Fibroblast of lung (primary cell): ENCODE data around the gene TEK. TPM values are rescaled to one million over a fixed set of nuclear protein-coding genes. Genes with fewer than 3 reads are reported as not detected.

ENCODE experiments used
- DNase-seq, 2 donors: peaks; one replicate each; pipeline versions ENCODE4 v3.0.0 to v3.0.0-alpha.2; 2010; ENCODE audit warnings: low read depth in 2 of 2
- H2AFZ ChIP-seq: 2 replicates; pipeline ENCODE4 v1.5.1; 2012; ENCODE audit warnings: low read length, control low read depth, inconsistent platforms
- H3K27ac ChIP-seq: 2 replicates; pipeline ENCODE4 v1.5.1; 2011; ENCODE audit warnings: low read length, control low read depth; ENCODE audit not compliant: insufficient read depth
- H3K27me3 ChIP-seq: 2 replicates; pipeline ENCODE4 v1.5.1; 2011; ENCODE audit warnings: mild to moderate bottlenecking, low read length; ENCODE audit not compliant: control insufficient read depth, insufficient read depth
- H3K36me3 ChIP-seq: 2 replicates; pipeline ENCODE4 v1.5.1; 2011; ENCODE audit warnings: low read length; ENCODE audit not compliant: control insufficient read depth, insufficient read depth
- H3K4me1 ChIP-seq: 2 replicates; pipeline ENCODE4 v1.5.1; 2011; ENCODE audit warnings: low read length; ENCODE audit not compliant: control insufficient read depth, insufficient read depth; ENCODE audit errors: extremely low read depth
- H3K4me2 ChIP-seq: 2 replicates; pipeline ENCODE4 v1.5.1; 2011; ENCODE audit warnings: low read length, control low read depth; ENCODE audit not compliant: insufficient read depth; ENCODE audit errors: extremely low read depth
- H3K4me3 ChIP-seq, 4 experiments: fragments of 200-600 bp in 1 of 4; sonication (generic) in 1 of 4; replicated peaks in 1 of 4; 2 replicates each; pipeline ENCODE4 v1.5.1; 2011 to 2016; ENCODE audit warnings: low read length in 4 of 4, low read depth in 3 of 4, mild to moderate bottlenecking in 3 of 4, control low read depth in 2 of 4, inconsistent platforms in 1 of 4, mixed read lengths in 1 of 4; ENCODE audit not compliant: insufficient read depth in 1 of 4; ENCODE audit errors: control extremely low read depth in 1 of 4
- H3K79me2 ChIP-seq: 2 replicates; pipeline ENCODE4 v1.5.1; 2012; ENCODE audit warnings: mild to moderate bottlenecking, low read length, inconsistent platforms; ENCODE audit not compliant: control insufficient read depth, insufficient read depth
- H3K9ac ChIP-seq: 2 replicates; pipeline ENCODE4 v1.5.1; 2011; ENCODE audit warnings: mild to moderate bottlenecking, low read length, control low read depth; ENCODE audit not compliant: insufficient read depth
- H3K9me3 ChIP-seq: 2 replicates; pipeline ENCODE4 v1.5.1; 2012; ENCODE audit warnings: low read depth, low read length; ENCODE audit not compliant: control insufficient read depth, insufficient read depth
- H4K20me1 ChIP-seq: 2 replicates; pipeline ENCODE4 v1.5.1; 2011; ENCODE audit warnings: low read length; ENCODE audit not compliant: control insufficient read depth, insufficient read depth; ENCODE audit errors: extremely low read depth
- EZH2 ChIP-seq: IDR thresholded peaks from 2 replicates; pipeline ENCODE4 v1.5.1; 2012; ENCODE audit warnings: low read length, control low read depth, mild to moderate bottlenecking; ENCODE audit errors: missing control alignments
- polyA plus RNA-seq, 2 donors: library from polyadenylated mRNA; depleted of rRNA in 1 of 2; stranded (reverse) in 1 of 2; unstranded in 1 of 2; fragments of >200 nt; gene quantifications; 2 replicates each; pipeline ENCODE4 v1.2.1, GENCODE V29; 2011 to 2012; ENCODE audit warnings: missing spikeins in 1 of 2
- total RNA-seq: library from RNA; depleted of rRNA; stranded (reverse); fragments of >200 nt; gene quantifications from 2 replicates; pipeline ENCODE4 v1.2.1, GENCODE V29; 2014
- TF ChIP-seq, protein P1 (sequence below), 2 donors: IDR thresholded peaks in 1 of 2; conservative IDR thresholded peaks in 1 of 2; 1 replicate in 1 of 2; 2 replicates in 1 of 2; pipeline ENCODE4 v1.5.1; 2011 to 2012; ENCODE audit warnings: low read length in 2 of 2, control low read depth in 1 of 2, inconsistent platforms in 1 of 2, low read depth in 1 of 2, mild to moderate bottlenecking in 1 of 2

The TEK gene
- total and polyA plus RNA-seq, 2 donors (not counting 1 experiment from before 2014, with no cell fraction given), result 0.77 to 1.8 TPM

DNA sequence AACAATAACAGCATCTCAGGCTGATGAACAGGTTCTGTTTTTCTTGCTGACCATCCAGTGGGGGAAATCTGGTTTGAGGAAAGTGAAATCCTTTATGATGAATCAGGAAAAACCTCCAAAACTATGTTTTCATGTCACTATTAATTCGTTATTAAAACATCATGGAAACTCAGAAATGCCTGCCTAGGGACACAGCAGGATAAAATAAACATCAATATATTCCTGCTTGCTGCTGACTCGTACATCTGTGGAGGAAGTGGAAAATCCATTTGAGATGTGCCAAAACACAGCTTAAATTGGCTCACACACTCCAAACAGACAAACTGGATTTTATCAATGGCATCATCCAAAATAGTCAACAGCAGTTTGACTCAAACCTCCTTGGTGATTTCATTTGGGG is 53.0 kb downstream of the TEK start:
- DNase-seq, result peak; percentile 69 to 71
- no peaks in the 10 kb centered on the region for H4K20me1 ChIP-seq
- H3K27ac ChIP-seq, result no peak overlapping the region
- no peak overlapping the region for H3K9ac ChIP-seq
- H3K4me3 ChIP-seq, result no peak overlapping the region
- H3K4me1 ChIP-seq, result no peaks in the 10 kb centered on the region
- no peak overlapping the region for H3K4me2 ChIP-seq
- H3K79me2 ChIP-seq, result no peaks in the 10 kb centered on the region
- H3K9me3 ChIP-seq, result no peaks in the 10 kb centered on the region
- H3K27me3 ChIP-seq, result no peaks in the 10 kb centered on the region
- no peak for TF ChIP-seq EZH2
- TF ChIP-seq, protein P1, sequence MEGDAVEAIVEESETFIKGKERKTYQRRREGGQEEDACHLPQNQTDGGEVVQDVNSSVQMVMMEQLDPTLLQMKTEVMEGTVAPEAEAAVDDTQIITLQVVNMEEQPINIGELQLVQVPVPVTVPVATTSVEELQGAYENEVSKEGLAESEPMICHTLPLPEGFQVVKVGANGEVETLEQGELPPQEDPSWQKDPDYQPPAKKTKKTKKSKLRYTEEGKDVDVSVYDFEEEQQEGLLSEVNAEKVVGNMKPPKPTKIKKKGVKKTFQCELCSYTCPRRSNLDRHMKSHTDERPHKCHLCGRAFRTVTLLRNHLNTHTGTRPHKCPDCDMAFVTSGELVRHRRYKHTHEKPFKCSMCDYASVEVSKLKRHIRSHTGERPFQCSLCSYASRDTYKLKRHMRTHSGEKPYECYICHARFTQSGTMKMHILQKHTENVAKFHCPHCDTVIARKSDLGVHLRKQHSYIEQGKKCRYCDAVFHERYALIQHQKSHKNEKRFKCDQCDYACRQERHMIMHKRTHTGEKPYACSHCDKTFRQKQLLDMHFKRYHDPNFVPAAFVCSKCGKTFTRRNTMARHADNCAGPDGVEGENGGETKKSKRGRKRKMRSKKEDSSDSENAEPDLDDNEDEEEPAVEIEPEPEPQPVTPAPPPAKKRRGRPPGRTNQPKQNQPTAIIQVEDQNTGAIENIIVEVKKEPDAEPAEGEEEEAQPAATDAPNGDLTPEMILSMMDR (conservative IDR thresholded peaks at IDR 0.05 in 1 of 2, IDR thresholded peaks at IDR 0.05 in 1 of 2; ENCODE audit: low read depth in 1 of 2, low read length in 2 of 2), result no peak
- H2AFZ ChIP-seq, result no peak overlapping the region
- H3K36me3 ChIP-seq, result no peaks in the 10 kb centered on the region

DNA sequence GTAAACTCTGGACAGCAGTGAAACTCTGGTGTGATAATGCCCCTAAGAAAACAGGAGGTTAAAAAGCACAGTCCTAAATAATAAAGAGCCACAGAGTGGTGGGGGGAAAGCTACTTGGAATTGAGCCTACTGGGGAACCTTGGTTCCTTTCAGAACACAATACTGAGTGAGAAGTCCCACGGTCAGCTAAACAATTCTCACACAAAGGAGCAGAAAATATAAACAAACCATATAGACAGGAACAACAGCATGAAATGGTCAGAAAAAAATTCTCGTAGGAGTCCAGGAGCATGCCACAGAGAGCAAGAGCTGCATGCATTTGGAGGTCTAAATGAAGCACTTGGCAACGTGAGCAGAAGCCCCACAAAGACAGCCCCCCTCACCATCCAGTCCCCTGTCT is 56.0 kb downstream of the TEK start:
- TF ChIP-seq EZH2, result no peak
- TF ChIP-seq, protein P1 (conservative IDR thresholded peaks at IDR 0.05 in 1 of 2, IDR thresholded peaks at IDR 0.05 in 1 of 2; ENCODE audit: low read depth in 1 of 2, low read length in 2 of 2), result no peak
- Histone ChIP-seq H4K20me1 (no peaks in the 10 kb centered on the region), H3K4me2 (no peak overlapping the region), H3K27ac (no peak overlapping the region), H3K4me3 (no peak overlapping the region), H2AFZ (no peak overlapping the region), H3K79me2 (no peaks in the 10 kb centered on the region), H3K9ac (no peak overlapping the region), H3K9me3 (no peaks in the 10 kb centered on the region), H3K36me3 (no peaks in the 10 kb centered on the region), H3K27me3 (no peaks in the 10 kb centered on the region), H3K4me1 (no peaks in the 10 kb centered on the region)
- no peak for DNase-seq

DNA sequence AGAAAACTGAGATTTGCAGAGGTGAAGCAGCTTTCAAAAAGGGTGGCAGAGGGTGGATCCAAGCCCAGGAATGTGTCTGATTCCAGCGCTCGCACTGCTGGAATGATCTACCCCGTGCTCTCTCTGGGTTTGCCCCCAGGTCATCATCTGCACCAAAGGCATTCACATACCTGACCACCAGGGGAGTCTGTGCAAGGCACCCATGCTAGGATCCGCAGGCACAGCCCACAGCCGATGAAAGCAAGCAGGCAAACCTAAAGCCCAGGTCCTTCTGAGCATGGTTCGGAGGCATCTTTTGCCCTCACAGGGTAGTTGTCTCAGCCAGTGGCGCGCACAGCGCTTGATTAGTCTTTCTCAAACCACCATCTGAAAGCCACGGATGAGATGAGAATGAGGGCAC is 56.6 kb downstream of the TEK start:
- no peak for DNase-seq
- H3K36me3 ChIP-seq, result no peaks in the 10 kb centered on the region
- no peak overlapping the region for H3K9ac ChIP-seq
- no peaks in the 10 kb centered on the region for H3K79me2 ChIP-seq
- H3K4me2 ChIP-seq, result no peak overlapping the region
- H3K27ac ChIP-seq, result no peak overlapping the region
- no peak overlapping the region for H3K4me3 ChIP-seq
- TF ChIP-seq EZH2, result no peak
- TF ChIP-seq, protein P1 (conservative IDR thresholded peaks at IDR 0.05 in 1 of 2, IDR thresholded peaks at IDR 0.05 in 1 of 2; ENCODE audit: low read depth in 1 of 2, low read length in 2 of 2), result no peak
- H4K20me1 ChIP-seq, result no peaks in the 10 kb centered on the region
- no peaks in the 10 kb centered on the region for H3K9me3 ChIP-seq
- H3K4me1 ChIP-seq, result no peaks in the 10 kb centered on the region
- H2AFZ ChIP-seq, result no peak overlapping the region
- H3K27me3 ChIP-seq, result no peaks in the 10 kb centered on the region
